Measurements from ENCODE around the gene COA5.

DNA sequence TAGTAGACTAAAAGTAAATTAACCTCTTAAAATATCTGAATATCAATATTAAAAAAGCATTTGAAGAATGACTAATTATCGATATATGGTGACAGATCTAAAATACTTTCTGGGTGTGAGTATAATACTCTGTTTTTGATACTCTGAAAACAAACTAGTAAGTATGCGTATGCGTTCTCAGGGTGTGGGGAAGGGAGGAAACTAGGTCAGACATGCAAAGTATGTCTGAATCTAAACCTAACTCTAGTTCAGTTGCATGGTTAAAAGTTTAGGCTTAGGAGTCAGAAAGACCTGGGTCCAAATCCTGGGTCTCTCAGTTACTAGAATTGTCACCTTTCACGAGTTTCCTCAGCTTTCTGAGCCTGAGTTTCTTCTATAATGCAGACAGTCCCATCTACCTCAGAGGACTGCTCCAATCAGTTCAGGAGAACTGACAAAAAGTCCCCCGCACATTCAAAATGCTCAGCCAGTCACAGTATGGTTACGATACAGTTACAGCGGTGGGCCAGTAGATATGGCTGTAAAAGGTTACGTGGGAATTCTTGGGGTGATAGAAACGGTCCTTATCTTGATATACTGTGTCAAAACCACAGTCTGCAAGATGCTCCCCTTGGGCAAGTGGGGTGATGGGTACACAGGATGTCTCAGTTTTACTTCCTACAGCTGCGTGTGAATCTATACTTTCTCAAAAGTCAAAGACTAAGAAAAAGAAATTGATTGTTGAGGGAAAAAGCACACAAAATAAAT lies 29.3 kb upstream of the COA5 start:
- TF ChIP-seq, protein P1, sequence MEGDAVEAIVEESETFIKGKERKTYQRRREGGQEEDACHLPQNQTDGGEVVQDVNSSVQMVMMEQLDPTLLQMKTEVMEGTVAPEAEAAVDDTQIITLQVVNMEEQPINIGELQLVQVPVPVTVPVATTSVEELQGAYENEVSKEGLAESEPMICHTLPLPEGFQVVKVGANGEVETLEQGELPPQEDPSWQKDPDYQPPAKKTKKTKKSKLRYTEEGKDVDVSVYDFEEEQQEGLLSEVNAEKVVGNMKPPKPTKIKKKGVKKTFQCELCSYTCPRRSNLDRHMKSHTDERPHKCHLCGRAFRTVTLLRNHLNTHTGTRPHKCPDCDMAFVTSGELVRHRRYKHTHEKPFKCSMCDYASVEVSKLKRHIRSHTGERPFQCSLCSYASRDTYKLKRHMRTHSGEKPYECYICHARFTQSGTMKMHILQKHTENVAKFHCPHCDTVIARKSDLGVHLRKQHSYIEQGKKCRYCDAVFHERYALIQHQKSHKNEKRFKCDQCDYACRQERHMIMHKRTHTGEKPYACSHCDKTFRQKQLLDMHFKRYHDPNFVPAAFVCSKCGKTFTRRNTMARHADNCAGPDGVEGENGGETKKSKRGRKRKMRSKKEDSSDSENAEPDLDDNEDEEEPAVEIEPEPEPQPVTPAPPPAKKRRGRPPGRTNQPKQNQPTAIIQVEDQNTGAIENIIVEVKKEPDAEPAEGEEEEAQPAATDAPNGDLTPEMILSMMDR (IDR thresholded peaks at IDR 0.05): no peak
- no peak for TF ChIP-seq POLR2A (IDR thresholded peaks at IDR 0.05)
